ENCODE results near the gene PIEZO1.
"Not testable (repeated sequence)": the region's sequence is repeated elsewhere in the genome, so short reads cannot be mapped to it uniquely, and the experiment has no call there.

Gene PIEZO1

DNA sequence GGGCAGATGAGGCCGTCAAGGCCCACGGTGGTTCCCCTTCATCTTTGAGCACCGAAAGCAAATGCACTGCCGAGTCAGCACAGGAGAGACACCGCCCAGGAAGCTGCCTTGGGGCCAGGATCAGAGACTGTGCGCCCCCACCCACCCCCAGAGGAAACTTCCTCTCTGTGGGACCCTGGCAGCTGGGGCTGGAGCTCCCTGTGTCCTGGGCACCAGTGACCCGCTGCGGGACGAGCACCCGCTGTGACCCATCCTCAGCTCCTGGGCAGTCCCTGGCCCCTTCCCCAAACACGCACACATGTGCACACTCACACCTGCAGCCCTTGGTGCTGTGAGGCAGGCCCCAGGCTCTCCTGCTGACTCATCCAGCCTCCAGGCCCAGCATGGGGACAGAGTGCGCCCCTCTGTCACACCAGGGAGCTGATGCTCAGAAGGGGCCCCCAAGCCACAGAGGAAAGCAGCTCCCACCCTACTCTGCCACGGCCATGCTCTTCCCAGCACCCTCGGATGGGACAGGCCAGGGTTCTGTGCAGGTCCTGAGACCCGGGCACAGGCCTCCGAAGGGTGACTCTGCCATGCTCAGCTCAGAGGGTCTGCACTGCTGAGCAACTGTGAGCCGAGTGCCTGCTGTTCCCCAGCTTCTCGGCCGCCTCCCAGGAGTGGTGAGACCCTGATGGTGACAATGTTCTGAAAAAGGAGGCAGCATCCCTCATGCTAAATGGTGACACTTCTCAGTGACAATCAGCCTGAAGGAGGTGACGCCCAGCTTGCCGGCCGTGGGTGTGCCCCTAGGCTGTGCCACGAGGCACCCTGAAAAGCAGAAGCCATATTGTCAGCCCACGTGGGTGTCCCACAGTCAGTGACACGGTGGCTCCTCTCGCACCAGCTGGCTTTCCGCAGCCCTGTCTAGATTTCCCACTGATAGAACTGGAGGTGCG, 3.6 kb downstream of the PIEZO1 start:
- DNase-seq: peak; percentile 45 to 64 (median 50)

DNA sequence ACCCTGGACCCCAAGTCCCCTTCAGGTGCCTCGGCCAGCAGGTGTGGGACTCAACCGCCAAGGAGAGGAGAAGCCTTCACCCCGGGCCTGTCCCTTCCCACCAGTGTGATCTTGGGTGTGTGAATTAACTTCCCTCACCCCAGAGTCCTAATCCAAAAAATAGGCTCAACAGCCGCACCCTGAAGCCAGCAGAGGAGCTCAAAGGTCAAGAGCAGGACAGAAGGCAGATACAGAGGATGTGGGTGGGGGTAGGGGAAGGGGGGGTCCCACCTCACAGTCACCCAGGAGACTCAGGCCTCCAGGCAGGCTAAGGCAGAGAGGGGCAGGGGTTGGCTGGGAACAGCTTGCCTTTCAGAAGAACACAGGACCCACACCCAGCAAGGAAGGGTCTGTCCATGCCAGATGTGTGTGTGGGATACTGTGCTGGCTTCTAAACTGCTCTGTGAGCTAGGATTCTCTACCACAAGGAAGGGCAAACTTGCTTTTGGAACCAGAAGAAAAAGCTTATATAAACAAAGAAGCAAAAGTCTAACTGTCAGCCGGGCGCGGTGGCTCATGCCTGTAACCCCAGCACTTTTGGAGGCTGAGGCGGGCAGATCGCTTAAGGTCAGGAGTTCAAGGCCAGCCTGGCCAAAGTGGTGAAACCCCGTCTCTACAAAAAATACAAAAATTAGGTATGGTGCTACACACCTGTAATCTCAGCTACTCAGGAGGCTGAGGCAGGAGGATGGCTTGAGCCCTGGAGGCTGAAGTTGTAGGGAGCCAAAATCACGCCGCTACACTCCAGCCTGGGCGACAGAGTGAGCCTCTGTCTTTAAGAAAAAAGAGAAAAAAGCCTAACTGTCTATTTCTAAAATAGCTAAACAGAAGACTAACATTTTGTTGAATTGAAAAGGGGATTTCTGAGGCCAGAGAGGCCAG, 4.6 kb downstream of the PIEZO1 start:
- no peak for DNase-seq

GRCh38 chr16:88779406-88780141, 5.4 kb downstream of the PIEZO1 start:
- no peak for DNase-seq

GRCh38 chr16:88778541-88779065, 6.4 kb downstream of the PIEZO1 start:
- no peak for DNase-seq

GRCh38 chr16:88778271-88778525, 6.8 kb downstream of the PIEZO1 start:
- DNase-seq: no peak

DNA sequence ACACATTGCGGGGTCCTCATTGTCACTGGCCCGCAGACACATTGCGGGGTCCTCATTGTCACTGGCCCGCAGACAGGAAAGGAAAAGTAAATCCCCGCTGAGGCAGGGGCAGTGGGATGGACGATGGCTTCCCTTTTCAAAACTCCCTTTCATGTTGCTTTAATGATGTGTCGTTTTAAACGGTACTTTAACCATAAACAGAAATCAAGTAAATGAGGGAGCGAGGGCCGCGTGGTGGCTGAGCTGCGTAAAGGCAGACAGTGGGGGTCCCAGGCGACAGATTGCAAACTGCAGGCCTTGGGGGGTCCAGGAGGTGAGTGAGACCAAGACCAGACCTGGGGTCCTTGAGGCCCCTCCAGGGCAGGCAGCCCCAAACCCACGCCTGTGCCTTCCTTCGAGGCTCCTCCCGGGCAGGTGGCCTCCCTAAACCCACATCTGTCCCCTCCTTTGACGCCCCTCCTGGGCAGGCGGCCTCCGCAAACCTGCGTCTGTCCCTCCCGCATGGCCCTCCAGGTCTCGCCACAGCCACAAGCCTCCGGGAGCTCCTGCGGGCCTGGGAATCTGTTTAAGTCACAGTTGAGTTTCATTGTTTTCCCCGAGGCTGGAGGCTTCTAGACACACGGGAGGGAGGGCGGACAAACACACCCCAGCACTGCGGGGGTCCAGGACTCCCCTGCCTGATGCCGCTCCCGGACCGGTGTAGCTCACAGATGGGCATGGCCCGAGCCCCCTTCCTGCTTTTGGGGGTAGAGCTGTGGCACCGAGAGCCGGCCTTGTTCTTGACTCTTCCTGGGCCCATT, 7.3 kb downstream of the PIEZO1 start:
- DNase-seq: no peak

GRCh38 chr16:88775825-88776224, 9.2 kb downstream of the PIEZO1 start:
- no peak for DNase-seq

GRCh38 chr16:88774544-88775393, 10.3 kb downstream of the PIEZO1 start:
- DNase-seq: no peak

DNA sequence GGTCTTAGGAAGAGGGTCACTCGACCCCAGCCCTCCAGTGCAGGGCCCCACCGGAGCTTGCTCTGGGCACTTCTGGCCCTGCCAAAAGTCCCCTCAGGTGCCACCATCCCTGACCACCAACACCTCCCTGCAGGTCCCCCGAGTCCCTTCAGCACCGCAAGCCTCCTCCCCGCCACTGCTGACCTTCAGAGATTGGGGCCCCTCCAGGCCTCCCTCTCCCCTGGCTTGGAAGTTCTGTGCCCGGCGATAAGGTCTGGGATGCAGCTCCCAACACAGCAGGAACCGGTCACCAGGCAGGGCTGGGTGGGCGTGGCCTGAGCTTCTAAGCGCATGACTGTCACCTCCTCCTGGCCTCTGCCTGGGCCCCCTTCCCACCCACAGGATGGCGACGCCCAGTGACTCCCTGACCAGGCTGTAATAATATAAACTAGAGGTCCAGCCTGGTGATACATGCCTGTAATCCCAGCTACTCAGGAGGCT, 11.2 kb downstream of the PIEZO1 start:
- no peak for DNase-seq

GRCh38 chr16:88772871-88773811, 11.9 kb downstream of the PIEZO1 start:
- no peak for DNase-seq

DNA sequence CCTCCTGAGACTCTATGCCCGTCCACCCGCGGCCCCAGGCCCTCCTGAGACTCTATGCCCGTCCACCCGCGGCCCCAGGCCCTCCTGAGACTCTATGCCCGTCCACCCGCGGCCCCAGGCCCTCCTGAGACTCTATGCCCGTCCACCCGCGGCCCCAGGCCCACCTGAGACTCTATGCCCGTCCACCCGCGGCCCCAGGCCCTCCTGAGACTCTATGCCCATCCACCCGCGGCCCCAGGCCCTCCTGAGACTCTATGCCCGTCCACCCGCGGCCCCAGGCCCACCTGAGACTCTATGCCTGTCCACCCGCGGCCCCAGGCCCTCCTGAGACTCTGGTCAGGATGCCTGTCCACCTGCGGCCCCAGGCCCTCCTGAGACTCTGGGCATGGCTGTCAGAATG, 13.2 kb downstream of the PIEZO1 start:
- DNase-seq: not testable (repeated sequence)

GRCh38 chr16:88771294-88771772, 13.7 kb downstream of the PIEZO1 start:
- DNase-seq: no peak

DNA sequence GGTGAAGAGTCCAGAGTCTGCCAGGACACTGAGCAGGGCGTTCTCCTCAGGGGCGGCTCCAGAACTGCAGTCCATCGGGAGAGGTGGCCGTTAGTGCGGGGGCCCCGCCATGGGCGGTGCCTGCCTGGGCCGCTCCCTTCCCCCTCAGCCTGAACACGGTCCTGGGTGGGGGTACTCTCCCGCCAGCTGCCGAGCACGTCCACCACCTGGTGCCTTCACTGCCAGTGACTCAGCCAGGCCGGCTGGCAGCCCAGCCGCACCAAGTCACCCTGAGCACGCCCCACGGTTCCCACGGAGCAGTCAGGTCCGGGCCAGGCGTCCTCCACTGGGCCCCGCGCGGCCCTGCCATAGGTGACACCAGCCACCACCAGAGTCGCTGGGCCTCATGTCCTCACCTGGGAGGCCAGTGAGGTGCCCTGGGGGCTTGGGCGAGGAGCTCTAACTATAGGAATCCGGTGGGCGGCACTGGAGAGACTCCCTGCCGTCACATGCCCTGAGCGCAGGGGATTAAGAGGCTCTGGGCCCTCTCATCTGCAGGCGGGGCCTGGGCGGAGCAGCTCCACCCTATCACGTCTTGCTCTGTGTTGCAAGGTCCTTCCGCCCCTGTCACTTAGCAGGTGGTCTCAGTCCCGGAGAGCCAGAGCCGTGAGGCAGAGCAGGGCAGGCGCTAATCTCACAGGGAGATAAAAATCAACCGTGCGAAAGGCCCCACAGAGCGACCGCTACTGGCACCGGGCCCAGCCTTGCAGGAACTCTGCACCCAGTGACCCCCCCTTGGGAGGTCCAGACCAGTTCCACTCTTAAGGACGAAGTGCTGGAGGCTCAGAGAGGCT, 14.3 kb downstream of the PIEZO1 start:
- DNase-seq: no peak

- peak in 1 of 4 experiments; percentile 17 for DNase-seq
Observed at GRCh38 chr16:88769617-88770460, 15.2 kb downstream of the PIEZO1 start.

DNA sequence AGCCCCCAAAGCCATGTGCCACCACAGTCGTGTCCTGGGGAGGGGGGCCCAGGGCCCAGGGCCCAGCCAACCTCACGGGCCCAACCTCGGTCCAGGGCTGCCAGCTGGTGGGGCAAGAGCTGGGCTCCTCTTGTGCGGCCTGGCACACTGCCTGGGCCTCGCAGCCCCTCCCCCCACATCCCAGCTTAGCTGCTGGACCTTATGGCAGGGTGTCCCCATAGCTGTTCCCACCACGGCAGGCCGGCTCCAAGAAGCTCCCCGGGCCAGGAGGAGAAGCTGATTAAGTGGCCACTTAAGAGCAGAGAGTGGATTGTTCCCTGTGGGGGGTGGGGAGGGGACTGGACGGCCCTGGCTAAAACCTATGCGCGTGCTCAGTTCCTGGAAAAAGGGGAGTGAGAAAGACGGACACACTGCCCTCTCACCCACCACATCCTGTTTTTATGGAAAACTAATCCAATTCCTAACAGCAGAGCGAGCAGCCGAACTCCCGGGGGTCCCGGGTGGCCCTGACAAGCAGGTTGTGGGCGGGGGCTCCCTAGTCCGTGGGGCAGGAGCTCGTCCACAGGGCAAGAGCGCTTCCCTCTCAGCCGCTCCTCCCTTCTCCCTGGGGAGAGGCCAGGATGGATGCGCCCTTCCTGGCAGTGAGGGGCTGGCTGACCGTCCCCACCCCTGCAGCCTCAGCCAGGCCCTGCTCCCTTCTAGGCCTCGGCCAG, 16.8 kb downstream of the PIEZO1 start:
- no peak for DNase-seq

- no peak for DNase-seq
Observed at GRCh38 chr16:88767546-88768070, 17.4 kb downstream of the PIEZO1 start.

- no peak for DNase-seq
Observed at GRCh38 chr16:88766975-88767374, 18.0 kb downstream of the PIEZO1 start.

Measured in activated CD4-positive, CD25-positive, alpha-beta regulatory T cell (primary cell).